SU-DHL-6 (cell line): ENCODE results near the gene RNU1-4.
"Not testable (repeated sequence)": the region's sequence is repeated elsewhere in the genome, so short reads cannot be mapped to it uniquely, and the experiment has no call there.

Experiments
- CTCF ChIP-seq: fragments of 200-600 bp; sonication (generic); IDR thresholded peaks from one replicate; pipeline ENCODE4 v1.5.1; 2017; ENCODE audit warnings: antibody characterized with exemption, mild to moderate bottlenecking, low read length, moderate library complexity; ENCODE audit not compliant: insufficient read depth, poor library complexity, severe bottlenecking
- EZH2phosphoT487 ChIP-seq: fragments of 200-600 bp; sonication (generic), shearing (Covaris generic); conservative IDR thresholded peaks from 2 replicates; pipeline ENCODE4 v1.6.1; 2018; ENCODE audit warnings: mild to moderate bottlenecking, antibody characterized with exemption, low read length, moderate library complexity, mixed read lengths

- not testable (repeated sequence) for TF ChIP-seq CTCF, EZH2phosphoT487
These were observed 26.8 kb upstream of the RNU1-4 start for GRCh38 chr1:16713480-16713879.
